ENCODE measurements around the gene HS3ST1.

Gene HS3ST1

DNA sequence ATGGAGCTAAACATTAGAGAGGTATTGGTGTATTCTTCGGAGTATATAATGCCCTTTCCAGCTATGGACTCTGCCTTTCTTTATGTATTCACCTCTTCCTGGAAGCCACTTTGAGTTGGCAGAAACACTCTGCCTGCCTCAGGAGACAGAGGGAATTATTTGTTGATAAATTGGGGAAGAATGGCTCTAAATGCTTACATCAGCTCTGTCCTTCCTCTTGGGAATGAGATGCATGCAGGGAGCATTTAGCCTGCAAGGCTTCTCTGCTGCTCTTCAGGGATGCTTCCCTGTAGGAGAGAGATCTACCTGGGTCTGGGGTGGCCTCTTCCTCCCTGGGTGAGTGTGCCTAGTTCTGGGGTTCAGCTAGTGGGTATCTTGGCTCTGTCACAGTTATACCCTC, 6.9 kb upstream of the HS3ST1 start:
- in situ Hi-C loops (cut with MboI; ENCODE audit: low sequenced_read_pairs) = no loop called here

DNA sequence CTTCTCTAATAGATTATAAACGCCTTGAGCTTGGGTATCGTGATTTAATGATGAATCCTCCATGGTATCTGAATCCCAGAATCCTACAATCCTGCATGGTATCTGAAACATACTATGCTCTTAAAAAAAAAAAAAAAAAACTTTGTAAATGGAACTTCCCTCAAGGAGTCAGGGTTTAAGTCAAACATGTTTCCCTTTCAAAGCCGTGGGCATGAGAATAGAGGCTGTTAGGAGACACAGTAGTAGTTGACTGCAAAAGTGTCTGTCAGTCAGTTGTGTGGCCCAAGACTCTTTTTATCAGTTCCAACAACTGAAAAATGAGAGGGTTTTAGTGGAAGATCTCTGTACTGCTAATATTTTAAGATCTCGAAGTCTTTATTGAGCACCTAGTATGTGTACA, 2.4 kb upstream of the HS3ST1 start:
- in situ Hi-C loops (cut with MboI; ENCODE audit: low sequenced_read_pairs) = no loop called here

DNA sequence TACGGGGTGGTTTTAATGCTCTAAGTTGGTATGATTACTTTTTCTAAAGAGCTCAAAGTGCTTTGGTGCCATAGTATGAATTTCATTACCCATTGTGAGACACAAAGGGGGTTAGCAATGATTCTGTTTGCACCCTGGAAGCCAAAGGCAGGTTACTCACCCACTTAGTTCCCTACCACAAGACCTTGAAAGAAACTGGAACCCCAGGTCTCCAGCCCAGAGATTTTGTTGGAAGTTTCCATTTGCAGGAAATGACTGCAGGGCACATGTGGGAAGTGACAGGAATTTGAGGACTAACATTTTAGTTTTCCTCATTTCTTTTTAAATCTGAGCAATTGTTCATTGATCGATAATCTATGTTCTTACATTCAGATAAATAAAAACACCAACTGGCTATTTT, 1.8 kb upstream of the HS3ST1 start:
- in situ Hi-C loops (cut with MboI; ENCODE audit: low sequenced_read_pairs) = no loop called here

DNA sequence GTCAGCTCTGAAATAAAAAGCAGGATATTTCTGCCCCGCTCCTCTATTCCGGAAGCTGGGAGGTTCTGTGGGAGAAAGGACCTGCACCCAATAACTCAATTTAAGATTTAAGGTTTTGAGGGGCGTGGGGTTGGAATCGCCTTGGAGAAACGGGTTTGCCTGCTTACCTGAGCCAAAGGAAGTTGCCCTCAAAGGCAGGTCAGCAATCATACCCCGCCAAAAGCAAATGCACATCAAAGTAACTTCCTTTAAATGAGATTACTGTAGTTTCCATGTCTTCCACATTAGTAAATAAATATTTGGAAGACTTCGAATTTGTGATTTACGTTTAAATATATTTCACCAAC, 978 bp upstream of the HS3ST1 start:
- in situ Hi-C loops (cut with MboI; ENCODE audit: low sequenced_read_pairs) = no loop called here

DNA sequence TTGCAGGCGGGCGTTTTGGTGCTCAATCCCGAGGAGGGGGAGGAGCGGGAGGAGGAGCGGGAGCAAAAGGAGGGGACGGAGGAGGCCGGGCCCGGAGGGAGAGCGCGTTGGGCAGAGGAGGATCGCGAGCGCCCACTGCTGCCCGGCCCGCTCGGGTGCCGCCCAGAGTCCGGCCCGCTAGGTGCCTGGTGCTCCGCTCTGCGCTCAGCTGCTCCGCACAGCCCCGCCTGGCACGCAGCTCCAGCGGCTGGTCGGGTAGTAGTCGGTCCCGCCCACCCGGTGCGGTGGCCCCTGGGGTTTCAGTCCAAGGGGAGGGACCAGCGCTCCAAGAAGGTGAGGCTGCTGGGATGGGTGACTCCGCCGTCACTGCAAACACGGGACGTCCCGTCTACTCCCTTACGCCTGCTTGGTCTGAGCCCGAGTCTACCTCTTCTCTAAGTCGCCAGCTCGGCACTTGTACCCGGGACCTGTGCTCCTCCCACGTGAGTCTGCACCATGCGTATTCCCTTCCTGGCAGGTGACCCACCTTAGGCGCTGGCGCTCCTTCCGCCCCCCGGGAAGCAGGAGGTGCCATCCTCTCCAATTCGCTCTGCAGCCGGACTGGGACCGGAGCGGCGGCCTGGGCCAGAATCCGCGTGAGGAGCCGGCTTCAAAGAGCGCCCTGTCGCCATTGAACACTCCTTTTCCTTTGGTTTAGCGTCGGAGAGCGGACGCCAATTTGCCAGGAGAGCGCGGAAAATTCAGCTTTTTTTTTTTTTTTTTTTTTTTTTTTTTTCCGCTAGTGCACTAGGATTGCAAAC, 405 bp upstream of the HS3ST1 start:
- in situ Hi-C loops (cut with MboI; ENCODE audit: low sequenced_read_pairs) = no loop called here

DNA sequence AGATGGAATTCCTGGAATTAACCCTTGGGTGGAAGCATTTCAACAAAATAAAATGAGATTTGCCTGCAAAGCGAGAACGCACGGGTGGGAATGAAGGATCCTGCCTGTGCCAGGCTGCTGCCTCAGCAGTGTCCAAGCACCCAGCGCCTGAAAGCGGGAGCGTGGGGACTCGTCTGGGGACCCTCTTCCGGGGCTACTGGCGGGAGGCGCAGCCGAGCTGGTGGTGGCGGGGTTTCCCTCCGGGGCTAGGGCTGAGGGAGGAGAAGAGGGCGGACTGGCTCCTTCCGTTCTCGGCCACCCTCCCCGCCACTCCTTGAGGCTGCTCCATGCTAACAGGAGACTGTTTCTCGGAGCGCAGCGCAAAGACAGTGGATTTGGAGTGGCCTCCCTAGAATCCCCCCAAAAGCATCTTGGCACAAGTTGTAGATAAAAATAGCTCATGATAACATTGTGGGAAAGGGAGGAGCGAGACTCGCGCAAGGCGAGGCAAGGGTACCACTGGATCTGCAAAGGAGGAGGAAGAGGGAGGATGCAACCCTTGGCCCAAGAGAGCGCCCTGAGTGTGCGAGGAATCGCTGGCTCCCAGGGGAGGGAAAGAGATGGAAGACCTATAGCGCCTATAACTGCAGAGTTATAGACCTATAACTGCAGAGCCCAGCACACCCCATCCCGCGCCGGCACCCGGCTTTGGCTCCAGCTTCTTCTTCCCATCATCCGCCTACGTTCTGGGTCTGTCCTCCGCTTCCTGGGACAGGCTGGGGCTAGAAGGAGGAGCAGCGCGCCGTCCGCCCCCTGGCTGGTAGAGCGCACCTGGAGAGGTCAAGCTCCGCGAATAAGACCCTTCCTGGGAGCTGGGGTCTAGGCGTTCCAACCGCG, 1.3 kb downstream of the HS3ST1 start:
- in situ Hi-C loops (cut with MboI; ENCODE audit: low sequenced_read_pairs) = no loop called here

DNA sequence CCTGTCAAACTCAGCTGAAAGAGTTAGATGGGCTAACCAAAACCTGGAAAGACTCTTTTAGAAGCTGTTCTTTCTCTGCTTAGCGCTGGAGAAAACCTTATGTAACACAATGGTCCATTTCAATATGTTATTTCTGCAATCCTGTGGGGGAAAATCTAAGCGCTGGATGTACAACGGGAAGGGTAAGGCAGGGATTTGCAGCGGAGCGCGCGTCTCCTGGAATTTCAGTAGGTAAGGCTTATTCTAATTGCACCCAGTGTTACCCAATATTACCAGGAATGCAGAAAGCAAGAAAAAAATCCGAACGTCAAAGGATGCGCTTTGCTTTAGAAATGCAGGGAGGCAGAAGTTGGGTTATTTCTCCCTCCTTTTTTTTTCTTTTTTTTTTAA, 2.0 kb downstream of the HS3ST1 start:
- in situ Hi-C loops (cut with MboI; ENCODE audit: low sequenced_read_pairs) = no loop called here

DNA sequence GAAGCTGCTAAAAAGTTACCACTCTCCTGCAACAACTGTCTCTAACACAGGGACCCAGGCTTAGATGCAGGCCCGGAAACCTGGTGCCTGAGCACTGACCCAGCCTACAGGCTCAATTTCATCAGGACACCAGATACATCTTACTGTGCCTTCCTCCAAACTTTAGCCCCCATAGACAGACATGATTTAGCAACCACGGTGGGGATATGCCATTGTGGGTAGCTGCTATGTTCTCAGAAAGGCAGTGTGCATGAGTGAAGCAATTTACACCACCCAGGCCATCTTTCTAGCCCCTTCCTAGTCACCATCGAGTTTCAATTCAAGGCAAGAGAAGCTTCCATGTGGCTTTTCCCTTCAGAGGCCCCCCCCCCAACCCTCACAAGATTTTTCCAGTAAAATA, 2.7 kb downstream of the HS3ST1 start:
- in situ Hi-C loops (cut with MboI; ENCODE audit: low sequenced_read_pairs) = no loop called here

DNA sequence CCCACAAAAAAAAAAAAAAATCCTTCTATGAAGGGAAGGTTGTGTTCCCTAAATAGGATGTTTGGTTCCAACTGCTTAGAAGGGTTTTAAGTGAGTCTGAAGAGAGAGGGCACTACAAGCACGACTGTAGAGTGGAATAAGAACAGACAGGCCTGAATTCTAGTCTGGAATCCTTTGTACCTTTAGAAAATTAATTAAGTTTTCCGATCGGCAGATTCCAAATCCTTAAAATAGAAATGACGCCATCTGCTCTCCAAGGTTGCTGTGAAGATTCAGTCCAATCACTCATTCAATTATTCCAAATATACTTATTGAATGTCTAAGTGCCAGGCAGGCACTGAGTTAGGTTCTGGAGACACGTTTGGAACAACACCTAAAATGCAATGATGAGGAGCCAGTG, 3.8 kb downstream of the HS3ST1 start:
- in situ Hi-C loops (cut with MboI; ENCODE audit: low sequenced_read_pairs) = no loop called here

DNA sequence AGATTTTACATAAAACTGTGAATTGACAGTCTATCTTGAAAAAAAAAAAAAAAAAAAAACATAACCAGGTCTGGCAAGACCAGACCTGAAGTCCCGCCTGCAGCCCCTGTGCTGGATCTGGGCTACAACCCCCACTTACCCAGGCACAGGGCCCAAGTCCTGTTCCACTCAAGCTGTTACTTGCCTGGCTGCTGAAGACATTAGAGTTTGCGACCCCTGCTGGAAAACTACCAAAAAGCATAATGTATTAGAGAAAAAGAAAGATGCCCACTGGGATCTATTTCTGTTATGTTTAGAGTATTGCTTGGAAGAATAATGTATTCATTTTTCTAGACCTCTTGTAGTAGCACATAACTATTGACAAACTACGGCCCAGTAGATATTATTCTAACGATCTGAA, 4.7 kb downstream of the HS3ST1 start:
- in situ Hi-C loops (cut with MboI; ENCODE audit: low sequenced_read_pairs) = no loop called here

DNA sequence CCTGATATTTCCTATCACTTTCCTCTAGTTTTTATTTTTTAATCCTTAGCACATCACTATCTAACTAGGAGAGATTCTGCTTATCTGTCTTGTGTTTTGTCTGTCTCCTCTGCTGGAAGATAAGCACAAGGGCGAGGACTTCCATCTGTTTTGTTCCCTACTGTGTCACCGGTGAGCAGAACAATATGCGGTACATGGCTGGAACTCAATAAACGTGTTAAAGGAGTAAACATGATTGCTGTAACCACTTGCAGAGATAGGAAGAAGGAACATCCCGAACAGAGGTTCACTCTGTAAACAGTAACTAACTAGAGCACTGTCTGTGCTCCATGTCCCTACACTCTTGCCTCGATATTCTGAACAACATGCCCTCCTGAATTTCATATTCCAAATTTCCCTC, 5.2 kb downstream of the HS3ST1 start:
- in situ Hi-C loops (cut with MboI; ENCODE audit: low sequenced_read_pairs) = no loop called here

DNA sequence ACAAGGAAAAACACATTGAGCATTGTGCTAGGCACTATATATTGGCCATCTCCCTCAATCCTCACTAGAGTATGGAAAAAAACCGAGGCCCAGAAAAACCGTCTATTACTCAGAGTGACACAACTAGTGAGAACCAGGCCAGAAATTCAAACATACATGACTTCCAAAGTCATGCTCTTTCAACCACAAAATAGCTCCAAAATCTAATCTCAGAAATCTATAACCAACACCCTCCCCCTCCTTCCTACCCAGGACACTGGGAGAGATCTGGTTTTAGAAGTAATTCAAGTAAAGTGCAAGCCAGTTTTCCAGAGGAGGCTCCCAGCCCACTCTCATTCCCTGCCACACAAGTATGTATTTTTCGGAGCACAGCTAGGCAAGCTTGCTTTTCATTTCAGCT, 7.6 kb downstream of the HS3ST1 start:
- in situ Hi-C loops (cut with MboI; ENCODE audit: low sequenced_read_pairs) = no loop called here

DNA sequence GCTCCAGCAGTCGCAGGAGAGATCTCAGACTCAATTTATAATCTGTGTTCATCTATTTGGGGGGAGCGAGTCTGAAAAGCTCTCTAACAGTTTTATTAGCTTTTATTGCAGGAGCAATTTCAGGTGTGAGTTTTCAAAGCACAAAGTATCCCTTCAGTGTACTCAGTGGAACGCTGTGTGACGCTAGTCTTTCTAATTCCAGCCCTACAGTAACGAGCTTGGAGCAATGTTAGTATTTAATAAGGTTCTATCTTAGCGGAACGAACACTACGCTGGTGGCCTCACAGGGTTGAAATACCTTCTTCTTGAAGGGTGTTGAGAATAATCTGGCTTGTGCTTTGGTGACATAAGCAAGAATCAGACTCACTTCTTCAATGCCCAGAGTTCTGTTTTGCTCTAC, 8.4 kb downstream of the HS3ST1 start:
- in situ Hi-C loops (cut with MboI; ENCODE audit: low sequenced_read_pairs) = no loop called here

DNA sequence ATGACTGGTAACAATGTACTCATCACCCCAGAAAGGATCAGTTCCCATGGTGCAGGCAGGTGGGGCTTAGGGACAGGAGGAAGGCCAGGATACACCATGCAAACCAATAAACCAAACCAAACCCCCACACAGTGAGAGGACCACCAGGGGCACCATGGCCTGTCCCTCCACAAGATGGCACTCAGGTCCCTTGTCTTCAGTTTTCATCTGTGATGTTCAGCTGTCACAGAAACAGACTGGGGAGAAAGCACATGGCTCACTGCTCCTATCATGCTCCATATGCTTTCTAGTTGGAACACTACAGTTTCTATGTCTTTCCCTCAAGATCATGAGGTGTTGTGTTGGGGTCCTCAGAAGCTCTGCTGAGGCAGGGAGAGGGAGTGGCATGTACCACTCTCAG, 10.1 kb downstream of the HS3ST1 start:
- in situ Hi-C loops (cut with MboI; ENCODE audit: low sequenced_read_pairs) = no loop called here

DNA sequence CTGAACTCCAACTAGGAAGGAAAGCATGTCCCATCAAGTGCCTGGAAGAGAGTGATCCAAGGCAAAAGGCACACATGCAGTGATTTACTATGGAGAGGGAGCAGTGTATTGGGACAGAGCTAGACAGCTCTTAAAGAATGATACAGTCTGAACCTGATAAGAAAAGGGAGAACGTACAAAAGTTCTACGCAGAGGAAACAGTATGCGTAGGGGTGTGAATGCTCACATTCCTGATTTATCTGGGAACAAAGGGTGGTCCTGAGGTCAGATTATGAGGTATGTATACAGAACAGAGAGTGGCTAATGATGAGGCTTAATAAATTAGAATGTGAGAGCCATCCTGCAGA, 12.0 kb downstream of the HS3ST1 start:
- in situ Hi-C loops (cut with MboI; ENCODE audit: low sequenced_read_pairs) = no loop called here

DNA sequence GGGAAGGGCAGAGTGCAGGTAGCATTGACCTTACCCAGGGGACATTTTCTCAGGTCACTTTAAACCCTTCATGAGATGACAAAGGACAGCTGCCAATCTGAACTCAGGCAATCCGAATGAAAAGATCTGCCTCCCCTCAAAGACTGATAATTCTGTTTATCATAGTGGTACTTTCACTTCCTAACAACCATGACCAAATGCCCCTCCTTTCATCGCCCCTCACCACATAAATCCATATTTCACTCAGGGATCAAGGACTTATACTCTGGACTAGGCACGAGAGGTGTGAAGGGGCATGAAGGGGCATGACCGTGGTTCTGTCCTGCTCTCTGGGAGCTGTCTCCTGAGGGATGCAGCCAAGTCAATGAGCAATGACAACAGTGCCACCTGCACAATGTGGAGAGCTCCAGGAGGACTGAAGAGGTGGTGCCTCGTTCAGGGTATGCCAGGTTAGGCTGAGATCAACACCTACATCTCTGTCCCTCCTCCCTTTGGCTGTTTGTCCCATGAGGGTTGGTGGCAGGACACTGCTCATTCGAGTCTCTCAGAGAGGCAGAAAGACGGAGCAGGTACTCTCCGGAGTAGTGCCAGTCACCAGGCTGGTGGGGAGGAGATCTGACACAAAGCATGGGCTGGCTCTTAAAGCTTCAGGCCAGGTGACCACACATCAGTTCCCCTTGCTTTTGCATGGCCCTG, 12.5 kb downstream of the HS3ST1 start:
- in situ Hi-C loops (cut with MboI; ENCODE audit: low sequenced_read_pairs) = no loop called here

DNA sequence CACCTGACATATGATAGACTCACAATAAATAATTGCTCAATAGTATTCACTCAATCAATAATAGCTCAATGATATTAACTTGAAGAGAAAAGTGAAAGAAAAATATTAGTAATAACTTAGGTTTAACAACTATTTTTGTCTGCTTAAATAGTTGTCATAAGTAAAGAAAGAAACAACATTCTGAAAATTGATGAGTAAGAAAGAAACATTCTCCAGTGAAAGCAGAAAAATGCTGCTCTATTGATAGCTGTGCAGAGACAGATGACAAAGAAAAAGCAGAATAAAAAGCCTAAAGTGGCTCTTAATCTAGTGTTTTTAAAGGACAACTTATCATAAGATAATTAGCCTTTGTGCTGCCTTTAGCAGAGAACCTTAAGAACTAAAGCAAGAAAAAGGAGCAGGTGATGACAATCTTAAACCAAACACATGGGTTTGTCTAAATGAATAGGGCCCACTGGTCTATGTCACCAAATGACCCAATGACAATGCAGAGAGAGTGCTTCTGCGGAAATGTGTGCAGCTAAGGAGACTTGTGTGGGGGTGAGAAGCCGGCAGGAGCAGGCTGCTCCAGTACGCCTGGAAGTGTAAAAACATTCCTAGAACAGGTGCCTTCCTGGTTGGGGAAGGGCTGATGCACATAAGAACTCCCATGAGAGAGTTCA, 13.2 kb downstream of the HS3ST1 start:
- in situ Hi-C loops (cut with MboI; ENCODE audit: low sequenced_read_pairs) = no loop called here

DNA sequence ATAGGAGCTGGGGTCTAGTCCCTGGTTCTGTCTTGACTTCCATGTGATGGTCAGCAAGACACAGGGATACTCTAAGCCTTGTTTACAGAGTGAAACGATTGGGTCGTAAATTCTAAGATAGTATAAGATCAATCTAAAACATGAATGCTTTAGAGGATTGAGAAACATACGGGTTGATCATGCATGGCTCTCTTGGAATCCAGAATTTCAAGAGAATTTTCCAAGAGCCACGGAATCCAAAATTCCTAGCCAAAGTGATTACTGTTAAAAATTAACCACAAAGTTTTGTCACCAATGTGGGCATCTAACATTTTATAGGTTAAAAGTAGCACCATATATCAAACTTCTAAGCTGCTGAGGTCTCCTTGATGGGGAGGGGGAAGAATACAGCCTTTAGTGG, 16.5 kb downstream of the HS3ST1 start:
- in situ Hi-C loops (cut with MboI; ENCODE audit: low sequenced_read_pairs) = no loop called here

DNA sequence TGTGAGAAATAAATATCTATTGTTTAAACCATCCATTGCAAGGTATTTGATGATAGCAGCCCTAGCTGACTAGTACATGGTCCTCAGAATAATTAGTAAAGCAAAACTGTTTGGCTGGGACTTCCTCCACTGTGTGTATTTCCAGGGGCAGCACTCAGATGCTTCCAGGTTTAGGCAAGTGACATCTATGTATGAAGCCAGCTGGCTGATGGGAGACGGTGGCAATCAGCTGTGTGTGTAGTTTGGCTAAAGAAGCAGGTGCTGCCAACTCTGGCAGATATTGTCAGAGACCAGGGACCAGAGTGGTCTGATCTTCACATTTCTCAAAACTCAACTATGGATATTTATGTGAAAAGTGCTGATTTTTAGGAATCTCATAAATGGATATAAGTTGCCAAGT, 19.1 kb downstream of the HS3ST1 start:
- in situ Hi-C loops (cut with MboI; ENCODE audit: low sequenced_read_pairs) = no loop called here

DNA sequence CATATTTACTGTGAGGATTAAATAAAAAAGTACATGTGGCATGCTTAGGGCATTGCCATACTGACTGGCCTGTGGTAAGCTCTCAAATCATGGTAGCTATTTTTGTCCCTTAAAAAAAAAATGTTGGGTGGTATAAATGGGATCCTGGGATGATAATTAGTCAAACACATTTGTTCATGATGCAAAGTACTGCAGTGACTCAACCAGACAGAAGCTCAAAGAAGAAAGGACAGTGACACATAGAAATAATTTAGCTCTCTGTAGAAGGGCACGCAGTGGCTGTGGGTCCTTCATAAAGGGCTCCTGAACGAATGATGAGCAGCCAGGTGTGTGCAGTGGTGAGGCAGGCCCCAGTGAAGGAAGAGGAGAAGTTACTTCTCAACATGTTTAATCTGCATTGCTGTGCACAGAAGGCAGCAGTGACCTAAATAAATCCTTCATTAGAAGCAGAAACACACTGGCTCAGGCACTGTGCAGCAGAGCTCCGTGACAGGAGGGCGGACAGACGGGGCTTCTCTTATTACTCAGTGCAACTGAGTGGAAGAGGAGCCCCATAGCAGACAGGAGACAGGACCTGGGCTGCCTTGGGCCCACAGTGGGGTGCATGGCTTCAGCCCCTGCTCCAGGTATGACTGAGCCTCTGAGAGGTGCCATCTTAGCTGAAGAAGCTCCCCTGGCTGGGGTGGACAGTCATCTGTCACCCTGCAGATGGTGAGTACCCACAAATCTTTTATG, 20.3 kb downstream of the HS3ST1 start:
- in situ Hi-C loops (cut with MboI; ENCODE audit: low sequenced_read_pairs) = no loop called here

DNA sequence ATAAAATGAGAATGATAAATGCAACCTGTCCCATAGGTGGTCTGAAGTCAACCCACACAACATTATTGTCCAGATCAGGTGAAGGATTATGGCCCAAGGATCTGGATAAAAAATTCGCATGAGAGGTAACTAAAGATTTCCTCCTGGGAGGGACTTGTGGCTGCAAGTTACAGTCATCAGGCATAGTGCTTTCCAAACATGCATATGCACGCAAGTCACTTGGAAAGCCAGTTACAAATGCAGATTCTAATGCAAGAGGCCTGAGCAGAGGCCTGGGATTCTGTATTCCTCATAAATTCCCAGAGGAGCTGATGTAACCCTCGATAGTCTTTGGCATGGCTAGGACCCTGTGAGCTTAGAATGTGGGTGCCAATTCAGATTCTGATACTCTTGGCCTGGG, 21.1 kb downstream of the HS3ST1 start:
- in situ Hi-C loops (cut with MboI; ENCODE audit: low sequenced_read_pairs) = no loop called here
